Brain microvascular endothelial cell (primary cell): ENCODE results near the gene TMEM130.

ENCODE experiments used
- DNase-seq: peaks from one replicate; pipeline ENCODE4 v3.0.0-alpha.2; 2020
- H3K27ac ChIP-seq: fragments of 250-450 bp; sonication (Bioruptor Pico); 2 replicates; pipeline ENCODE4 v1.5.1; 2020; ENCODE audit warnings: mild to moderate bottlenecking, moderate library complexity
- H3K27me3 ChIP-seq: fragments of 250-450 bp; sonication (Bioruptor Pico); replicated peaks from 2 replicates; pipeline ENCODE4 v1.5.1; 2020; ENCODE audit warnings: mild to moderate bottlenecking
- H3K36me3 ChIP-seq: fragments of 250-450 bp; sonication (Bioruptor Pico); replicated peaks from 2 replicates; pipeline ENCODE4 v1.5.1; 2020; ENCODE audit warnings: mild to moderate bottlenecking
- H3K4me3 ChIP-seq: 2 replicates; pipeline ENCODE4 v1.5.1; 2011; ENCODE audit warnings: low read depth, mild to moderate bottlenecking, control low read depth, low read length, moderate library complexity
- in situ Hi-C: cut with HindIII; loops from 2 replicates; pipeline ENCODE4 v1.10.0; 2017; ENCODE audit warnings: low sequenced_read_pairs, low pct_ligation_motif_present
- TF ChIP-seq, protein P1 (sequence below): IDR thresholded peaks from 2 replicates; pipeline ENCODE4 v1.5.1; 2011; ENCODE audit warnings: low read depth, mild to moderate bottlenecking, moderate library complexity, low read length, control low read depth, inconsistent platforms; ENCODE audit errors: missing control alignments

The TMEM130 gene

DNA sequence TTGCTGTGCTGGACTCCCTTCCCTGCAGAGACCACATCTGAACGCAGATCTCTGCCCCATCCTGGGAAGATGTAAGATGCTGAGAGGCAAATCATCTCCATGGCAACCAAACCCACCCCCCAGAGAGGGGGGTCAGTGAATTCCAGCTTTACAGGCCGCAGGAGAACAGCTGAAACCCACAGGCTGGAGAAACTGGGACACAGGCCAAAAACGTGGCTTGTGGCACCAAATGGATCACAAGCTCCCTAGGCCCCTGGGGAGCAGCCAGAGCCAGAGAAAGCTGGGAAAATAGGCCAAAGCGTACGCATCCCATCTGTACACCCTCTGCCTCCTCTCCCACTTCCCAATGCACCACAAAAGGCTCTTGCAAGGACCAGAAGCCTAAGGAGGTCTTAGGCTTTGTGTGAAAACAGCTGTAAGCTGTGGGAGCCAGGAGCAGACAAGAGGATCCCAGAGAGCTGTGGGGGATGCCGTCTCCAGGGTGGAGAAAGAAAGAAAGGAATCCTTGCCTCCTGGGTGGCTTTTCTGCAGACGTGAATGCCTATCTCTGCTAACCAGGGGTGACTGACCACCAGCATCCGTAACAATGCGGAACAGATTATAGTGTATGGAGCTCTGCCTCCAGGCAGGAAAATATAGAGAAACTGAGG is 59.5 kb downstream of the TMEM130 start:
- Histone ChIP-seq H3K27me3 (no peaks in the 10 kb centered on the region), H3K36me3 (no peaks in the 10 kb centered on the region), H3K4me3 (no peak overlapping the region), H3K27ac (no peak overlapping the region)
- TF ChIP-seq, protein P1, sequence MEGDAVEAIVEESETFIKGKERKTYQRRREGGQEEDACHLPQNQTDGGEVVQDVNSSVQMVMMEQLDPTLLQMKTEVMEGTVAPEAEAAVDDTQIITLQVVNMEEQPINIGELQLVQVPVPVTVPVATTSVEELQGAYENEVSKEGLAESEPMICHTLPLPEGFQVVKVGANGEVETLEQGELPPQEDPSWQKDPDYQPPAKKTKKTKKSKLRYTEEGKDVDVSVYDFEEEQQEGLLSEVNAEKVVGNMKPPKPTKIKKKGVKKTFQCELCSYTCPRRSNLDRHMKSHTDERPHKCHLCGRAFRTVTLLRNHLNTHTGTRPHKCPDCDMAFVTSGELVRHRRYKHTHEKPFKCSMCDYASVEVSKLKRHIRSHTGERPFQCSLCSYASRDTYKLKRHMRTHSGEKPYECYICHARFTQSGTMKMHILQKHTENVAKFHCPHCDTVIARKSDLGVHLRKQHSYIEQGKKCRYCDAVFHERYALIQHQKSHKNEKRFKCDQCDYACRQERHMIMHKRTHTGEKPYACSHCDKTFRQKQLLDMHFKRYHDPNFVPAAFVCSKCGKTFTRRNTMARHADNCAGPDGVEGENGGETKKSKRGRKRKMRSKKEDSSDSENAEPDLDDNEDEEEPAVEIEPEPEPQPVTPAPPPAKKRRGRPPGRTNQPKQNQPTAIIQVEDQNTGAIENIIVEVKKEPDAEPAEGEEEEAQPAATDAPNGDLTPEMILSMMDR: no peak
- DNase-seq: no peak
- in situ Hi-C loops: no loop called here

GRCh38 chr7:98808751-98809460 is 60.9 kb downstream of the TMEM130 start:
- in situ Hi-C loops: no loop called here
- H3K36me3 ChIP-seq: no peaks in the 10 kb centered on the region
- TF ChIP-seq, protein P1: no peak
- H3K27ac ChIP-seq: no peak overlapping the region
- DNase-seq: no peak
- no peaks in the 10 kb centered on the region for H3K27me3 ChIP-seq
- H3K4me3 ChIP-seq: no peak overlapping the region

- DNase-seq: no peak
- no peaks in the 10 kb centered on the region for H3K36me3 ChIP-seq
- in situ Hi-C loops: no loop called here
- no peaks in the 10 kb centered on the region for H3K27me3 ChIP-seq
- no peak overlapping the region for H3K4me3 ChIP-seq
- H3K27ac ChIP-seq: no peak overlapping the region
- TF ChIP-seq, protein P1: no peak
These were observed 62.5 kb downstream of the TMEM130 start for GRCh38 chr7:98807068-98808048.

DNA sequence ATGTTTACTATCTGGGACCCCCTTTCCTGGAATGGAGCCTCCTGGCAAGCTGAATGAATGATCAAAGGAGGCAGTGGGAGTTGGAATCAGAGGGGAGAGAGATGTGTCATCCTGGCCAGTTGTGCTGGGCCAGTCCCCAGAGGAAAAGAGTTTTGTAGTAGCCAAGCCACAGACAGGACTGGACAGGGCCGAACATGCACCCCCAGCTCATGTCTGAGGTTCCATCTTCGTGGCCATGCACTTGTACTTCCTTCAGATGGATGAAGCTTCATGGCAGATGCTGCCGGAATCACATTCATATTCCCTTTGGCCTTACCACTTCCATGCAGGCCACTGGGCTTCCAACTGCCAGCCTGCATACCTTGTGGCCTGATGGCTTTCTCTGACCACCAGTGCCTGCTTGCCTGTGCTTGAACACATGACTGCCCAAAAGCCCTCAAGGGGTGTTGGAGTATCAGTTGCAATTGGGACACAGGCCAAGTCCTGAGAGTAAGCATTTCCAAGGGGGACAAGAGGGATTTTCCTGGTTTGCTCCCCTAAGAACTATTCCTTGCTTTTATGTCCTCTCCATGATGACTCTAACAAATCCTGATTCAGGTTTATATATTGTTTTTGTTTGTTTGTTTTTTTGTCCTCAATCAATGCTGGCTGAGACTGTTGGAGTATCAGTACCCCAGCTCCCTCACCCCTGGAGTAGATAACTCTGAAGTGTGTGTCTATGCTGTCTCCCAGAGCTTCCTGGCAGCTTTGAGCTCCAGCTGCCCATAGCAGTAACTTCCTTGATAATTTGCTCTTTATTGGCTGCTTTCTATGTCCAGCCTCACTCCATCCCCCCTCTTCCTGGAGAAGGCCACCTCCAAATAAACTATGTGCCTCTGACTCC is 63.6 kb downstream of the TMEM130 start:
- Histone ChIP-seq H3K27ac (no peak overlapping the region), H3K27me3 (no peaks in the 10 kb centered on the region), H3K36me3 (no peaks in the 10 kb centered on the region), H3K4me3 (no peak overlapping the region)
- no peak for DNase-seq
- TF ChIP-seq, protein P1: no peak
- in situ Hi-C loops: no loop called here

- H3K36me3 ChIP-seq: no peaks in the 10 kb centered on the region
- in situ Hi-C loops: no loop called here
- H3K4me3 ChIP-seq: no peak overlapping the region
- H3K27me3 ChIP-seq: no peaks in the 10 kb centered on the region
- no peak for DNase-seq
- TF ChIP-seq, protein P1: no peak
- H3K27ac ChIP-seq: no peak overlapping the region
These were observed 67.1 kb downstream of the TMEM130 start for GRCh38 chr7:98802781-98803110.
